Ectodermal cell (in vitro differentiated cells): ENCODE results near the gene ARHGAP44.
"Not testable (repeated sequence)": the region's sequence is repeated elsewhere in the genome, so short reads cannot be mapped to it uniquely, and the experiment has no call there.

Experiments
- H3K27ac ChIP-seq: 2 replicates; pipeline ENCODE4 v1.7.0; 2013; ENCODE audit warnings: mild to moderate bottlenecking, low read depth, low read length; ENCODE audit not compliant: insufficient read depth, poor library complexity, severe bottlenecking
- H3K27me3 ChIP-seq: 2 replicates; pipeline ENCODE4 v1.7.0; 2013; ENCODE audit warnings: mild to moderate bottlenecking, low read length; ENCODE audit not compliant: insufficient read depth, control insufficient read depth, poor library complexity, severe bottlenecking
- H3K36me3 ChIP-seq: one replicate; pipeline ENCODE4 v1.7.0; 2013; ENCODE audit warnings: low read length; ENCODE audit not compliant: control insufficient read depth, insufficient read depth
- H3K4me1 ChIP-seq: one replicate; pipeline ENCODE4 v1.7.0; 2013; ENCODE audit warnings: low read length; ENCODE audit not compliant: control insufficient read depth, insufficient read depth
- H3K4me3 ChIP-seq: 2 replicates; pipeline ENCODE4 v1.7.0; 2013; ENCODE audit warnings: low read depth, low read length, control low read depth; ENCODE audit not compliant: insufficient read depth
- H3K9me3 ChIP-seq: 2 replicates; pipeline ENCODE4 v1.7.0; 2013; ENCODE audit warnings: mild to moderate bottlenecking, low read length, moderate library complexity; ENCODE audit not compliant: control insufficient read depth
- WGBS, 2 experiments: methylation state at CpG; one replicate each; pipeline ENCODE4 v1.1.7; 2013; ENCODE audit warnings: missing lambda C conversion rate in 2 of 2; 5-methylcytosine and 5-hydroxymethylcytosine counted together

The ARHGAP44 gene

GRCh38 chr17:12851901-12852435 is 62.7 kb downstream of the ARHGAP44 start:
- Histone ChIP-seq H3K27me3 (no peaks in the 10 kb centered on the region), H3K27ac (no peak overlapping the region), H3K9me3 (no peaks in the 10 kb centered on the region), H3K4me3 (no peak overlapping the region), H3K4me1 (no peaks in the 10 kb centered on the region), H3K36me3 (no peaks in the 10 kb centered on the region)
- 84 to 91% methylated on average over 3 of the region's 4 CpGs for WGBS, 2 experiments

GRCh38 chr17:12853921-12854320 is 64.6 kb downstream of the ARHGAP44 start:
- H3K4me3 ChIP-seq = no peak overlapping the region
- 90 to 94% methylated on average over 2 of the region's 2 CpGs for WGBS, 2 experiments
- H3K27me3 ChIP-seq = no peaks in the 10 kb centered on the region
- no peaks in the 10 kb centered on the region for H3K9me3 ChIP-seq
- H3K27ac ChIP-seq = no peak overlapping the region
- H3K4me1 ChIP-seq = no peaks in the 10 kb centered on the region
- no peaks in the 10 kb centered on the region for H3K36me3 ChIP-seq

GRCh38 chr17:12856416-12856815 is 67.1 kb downstream of the ARHGAP44 start:
- no peak overlapping the region for H3K4me3 ChIP-seq
- H3K27ac ChIP-seq = no peak overlapping the region
- no peaks in the 10 kb centered on the region for H3K36me3 ChIP-seq
- no peaks in the 10 kb centered on the region for H3K9me3 ChIP-seq
- 59 to 64% methylated on average over 3 of the region's 3 CpGs for WGBS, 2 experiments
- H3K4me1 ChIP-seq = no peaks in the 10 kb centered on the region
- H3K27me3 ChIP-seq = no peaks in the 10 kb centered on the region

GRCh38 chr17:12857592-12857991 is 68.3 kb downstream of the ARHGAP44 start:
- no peaks in the 10 kb centered on the region for H3K4me1 ChIP-seq
- H3K27ac ChIP-seq = no peak overlapping the region
- no peaks in the 10 kb centered on the region for H3K27me3 ChIP-seq
- no peaks in the 10 kb centered on the region for H3K36me3 ChIP-seq
- no peak overlapping the region for H3K4me3 ChIP-seq
- WGBS, 2 experiments = no CpG with 5 or more reads among the region's 2 CpGs
- no peaks in the 10 kb centered on the region for H3K9me3 ChIP-seq

- Histone ChIP-seq H3K27me3 (no peaks in the 10 kb centered on the region), H3K4me1 (no peaks in the 10 kb centered on the region), H3K27ac (no peak overlapping the region), H3K4me3 (no peak overlapping the region), H3K9me3 (no peaks in the 10 kb centered on the region), H3K36me3 (no peaks in the 10 kb centered on the region)
- WGBS, 2 experiments = 90 to 93% methylated on average over 9 of the region's 9 CpGs
These were observed 70.2 kb downstream of the ARHGAP44 start for GRCh38 chr17:12859520-12859919.

GRCh38 chr17:12865769-12866168 is 76.5 kb downstream of the ARHGAP44 start:
- Histone ChIP-seq H3K27me3 (no peaks in the 10 kb centered on the region), H3K4me1 (no peaks in the 10 kb centered on the region), H3K27ac (no peak overlapping the region), H3K36me3 (no peaks in the 10 kb centered on the region), H3K4me3 (no peak overlapping the region), H3K9me3 (no peaks in the 10 kb centered on the region)
- 89 to 97% methylated on average over 1 to 3 of the region's 3 CpGs for WGBS, 2 experiments

- no peaks in the 10 kb centered on the region for H3K9me3 ChIP-seq
- H3K27me3 ChIP-seq = no peaks in the 10 kb centered on the region
- H3K27ac ChIP-seq = no peak overlapping the region
- H3K4me3 ChIP-seq = no peak overlapping the region
- 88 to 97% methylated on average over 2 to 4 of the region's 4 CpGs for WGBS, 2 experiments
- no peaks in the 10 kb centered on the region for H3K36me3 ChIP-seq
- H3K4me1 ChIP-seq = no peaks in the 10 kb centered on the region
These were observed 76.9 kb downstream of the ARHGAP44 start for GRCh38 chr17:12866244-12866643.

GRCh38 chr17:12867726-12868125 is 78.4 kb downstream of the ARHGAP44 start:
- H3K9me3 ChIP-seq = no peaks in the 10 kb centered on the region
- 92 to 94% methylated on average over 3 to 5 of the region's 5 CpGs for whole genome bisulfite sequencing, 2 experiments
- H3K4me3 ChIP-seq = no peak overlapping the region
- H3K4me1 ChIP-seq = no peaks in the 10 kb centered on the region
- H3K36me3 ChIP-seq = no peaks in the 10 kb centered on the region
- no peaks in the 10 kb centered on the region for H3K27me3 ChIP-seq
- H3K27ac ChIP-seq = no peak overlapping the region

GRCh38 chr17:12873415-12874125 is 84.3 kb downstream of the ARHGAP44 start:
- not testable (repeated sequence) for H3K27me3 ChIP-seq, H3K9me3 ChIP-seq, H3K4me3 ChIP-seq, H3K4me1 ChIP-seq, H3K27ac ChIP-seq, H3K36me3 ChIP-seq
- WGBS, 2 experiments = 91 to 93% methylated on average over 5 to 6 of the region's 7 CpGs

GRCh38 chr17:12877953-12878669 is 88.8 kb downstream of the ARHGAP44 start:
- Histone ChIP-seq H3K9me3 (no peaks in the 10 kb centered on the region), H3K36me3 (no peaks in the 10 kb centered on the region)
- WGBS, 2 experiments = 82 to 93% methylated on average over 7 to 8 of the region's 8 CpGs

More at GRCh38 chr17:12877953-12878669, 88.8 kb downstream of the ARHGAP44 start:
- Histone ChIP-seq H3K27ac (no peak overlapping the region), H3K4me3 (no peak overlapping the region), H3K4me1 (no peaks in the 10 kb centered on the region), H3K27me3 (no peaks in the 10 kb centered on the region)
